ENCODE measurements around the gene PPM1F.
A peak's percentile ranks its signal among the peaks of the same experiment; 100 is the strongest.

PPM1F gene

GRCh38 chr22:21970800-21971617 lies 18.4 kb upstream of the PPM1F start:
- H3K4me3 ChIP-seq (ENCODE audit: low read length): no peak overlapping the region
- DNase-seq (ENCODE audit: low read depth): no peak
- TF ChIP-seq, protein P1, sequence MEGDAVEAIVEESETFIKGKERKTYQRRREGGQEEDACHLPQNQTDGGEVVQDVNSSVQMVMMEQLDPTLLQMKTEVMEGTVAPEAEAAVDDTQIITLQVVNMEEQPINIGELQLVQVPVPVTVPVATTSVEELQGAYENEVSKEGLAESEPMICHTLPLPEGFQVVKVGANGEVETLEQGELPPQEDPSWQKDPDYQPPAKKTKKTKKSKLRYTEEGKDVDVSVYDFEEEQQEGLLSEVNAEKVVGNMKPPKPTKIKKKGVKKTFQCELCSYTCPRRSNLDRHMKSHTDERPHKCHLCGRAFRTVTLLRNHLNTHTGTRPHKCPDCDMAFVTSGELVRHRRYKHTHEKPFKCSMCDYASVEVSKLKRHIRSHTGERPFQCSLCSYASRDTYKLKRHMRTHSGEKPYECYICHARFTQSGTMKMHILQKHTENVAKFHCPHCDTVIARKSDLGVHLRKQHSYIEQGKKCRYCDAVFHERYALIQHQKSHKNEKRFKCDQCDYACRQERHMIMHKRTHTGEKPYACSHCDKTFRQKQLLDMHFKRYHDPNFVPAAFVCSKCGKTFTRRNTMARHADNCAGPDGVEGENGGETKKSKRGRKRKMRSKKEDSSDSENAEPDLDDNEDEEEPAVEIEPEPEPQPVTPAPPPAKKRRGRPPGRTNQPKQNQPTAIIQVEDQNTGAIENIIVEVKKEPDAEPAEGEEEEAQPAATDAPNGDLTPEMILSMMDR (IDR thresholded peaks at IDR 0.05; ENCODE audit: insufficient read depth, low read depth, low read length, missing control alignments): no peak

DNA sequence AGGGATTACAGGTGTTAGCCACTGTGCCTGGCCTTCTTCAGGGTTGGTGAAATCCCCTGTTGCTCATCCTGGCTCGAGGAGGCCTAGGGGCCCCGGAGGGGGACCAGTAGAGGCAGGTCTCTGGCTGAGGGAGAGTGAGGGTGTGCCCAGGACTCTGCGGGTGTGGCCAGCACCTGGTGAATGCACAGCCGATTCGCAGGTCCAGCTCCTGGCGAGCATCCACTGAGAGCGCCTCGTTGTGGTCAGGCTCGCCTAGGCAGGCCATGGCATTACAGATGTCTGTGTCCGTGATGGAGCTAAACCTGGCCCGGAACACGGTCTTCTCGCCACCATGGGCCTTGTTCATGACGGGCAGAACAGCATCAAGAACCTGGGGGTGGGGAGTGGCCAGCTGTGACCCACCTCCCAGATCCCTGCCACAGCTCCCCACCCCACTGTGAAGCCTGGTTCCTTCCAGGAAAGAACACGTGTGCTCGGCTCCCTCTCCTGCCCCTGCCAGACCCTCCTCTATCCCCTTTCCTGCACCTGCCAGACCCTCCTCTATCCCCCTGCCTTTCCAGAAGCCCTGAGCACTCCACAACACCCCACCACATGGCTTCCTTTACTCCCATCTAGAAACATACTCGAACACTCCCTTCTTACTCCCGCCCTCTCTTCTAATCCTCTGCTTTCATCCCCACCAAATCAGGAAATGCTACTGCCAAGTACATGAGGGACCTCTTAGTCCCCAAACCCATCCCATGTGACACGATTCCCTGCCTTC lies 17.6 kb upstream of the PPM1F start:
- TF ChIP-seq, protein P1 (IDR thresholded peaks at IDR 0.05; ENCODE audit: insufficient read depth, low read depth, low read length, missing control alignments): peak; percentile 24
- no peak overlapping the region for H3K4me3 ChIP-seq (ENCODE audit: low read length)
- peak; percentile 74 for DNase-seq (ENCODE audit: low read depth)

- H3K4me3 ChIP-seq (ENCODE audit: low read length): no peak overlapping the region
- no peak for DNase-seq (ENCODE audit: low read depth)
- TF ChIP-seq, protein P1 (IDR thresholded peaks at IDR 0.05; ENCODE audit: insufficient read depth, low read depth, low read length, missing control alignments): no peak
These were observed 15.9 kb upstream of the PPM1F start for GRCh38 chr22:21968452-21969129.

- no peak overlapping the region for H3K4me3 ChIP-seq (ENCODE audit: low read length)
- DNase-seq (ENCODE audit: low read depth): no peak
- TF ChIP-seq, protein P1 (IDR thresholded peaks at IDR 0.05; ENCODE audit: insufficient read depth, low read depth, low read length, missing control alignments): no peak
These were observed 15.1 kb upstream of the PPM1F start for GRCh38 chr22:21967693-21968271.

DNA sequence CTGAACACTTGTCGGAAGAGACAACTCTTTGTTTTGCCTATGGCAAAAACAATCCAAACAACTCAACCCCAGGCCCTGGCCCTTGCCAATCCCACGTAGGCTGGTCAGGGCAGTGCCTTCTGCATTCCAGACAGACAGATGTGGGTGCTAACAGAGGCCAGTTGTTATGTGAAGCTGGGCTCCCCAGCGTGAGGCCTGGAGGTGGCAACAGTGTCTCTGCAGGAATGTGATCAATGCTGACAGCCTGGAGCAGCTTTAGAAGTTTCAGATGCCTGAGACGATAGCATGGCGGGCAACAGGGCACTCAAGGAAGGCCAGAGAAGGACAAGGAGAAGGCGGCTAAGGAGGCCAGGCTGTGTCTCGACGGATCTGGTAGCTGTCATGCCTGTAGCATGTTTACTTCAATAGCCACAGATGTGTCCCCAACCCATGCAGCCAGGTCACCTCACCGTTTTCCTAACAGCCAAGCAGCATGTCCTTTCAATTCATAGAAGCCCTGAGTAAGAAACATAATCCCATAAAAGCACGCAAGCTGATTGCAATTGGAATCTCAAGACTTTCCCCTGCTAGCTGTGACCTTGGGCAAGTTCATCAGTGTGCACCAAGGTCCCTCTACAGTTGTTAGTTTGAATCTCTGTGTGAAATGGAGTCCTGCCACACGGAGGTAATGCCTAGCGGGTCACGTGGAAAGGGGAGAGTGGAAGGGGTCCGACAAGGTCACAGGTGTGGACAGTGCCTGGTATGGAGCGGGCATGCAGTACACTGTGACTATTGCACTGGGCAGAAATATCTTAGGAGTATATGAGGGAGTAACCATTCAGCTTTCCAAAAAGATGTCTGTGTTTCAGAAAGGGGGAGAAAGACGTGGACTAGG lies 14.2 kb upstream of the PPM1F start:
- TF ChIP-seq, protein P1 (IDR thresholded peaks at IDR 0.05; ENCODE audit: insufficient read depth, low read depth, low read length, missing control alignments): no peak
- no peak for DNase-seq (ENCODE audit: low read depth)
- no peak overlapping the region for H3K4me3 ChIP-seq (ENCODE audit: low read length)

DNA sequence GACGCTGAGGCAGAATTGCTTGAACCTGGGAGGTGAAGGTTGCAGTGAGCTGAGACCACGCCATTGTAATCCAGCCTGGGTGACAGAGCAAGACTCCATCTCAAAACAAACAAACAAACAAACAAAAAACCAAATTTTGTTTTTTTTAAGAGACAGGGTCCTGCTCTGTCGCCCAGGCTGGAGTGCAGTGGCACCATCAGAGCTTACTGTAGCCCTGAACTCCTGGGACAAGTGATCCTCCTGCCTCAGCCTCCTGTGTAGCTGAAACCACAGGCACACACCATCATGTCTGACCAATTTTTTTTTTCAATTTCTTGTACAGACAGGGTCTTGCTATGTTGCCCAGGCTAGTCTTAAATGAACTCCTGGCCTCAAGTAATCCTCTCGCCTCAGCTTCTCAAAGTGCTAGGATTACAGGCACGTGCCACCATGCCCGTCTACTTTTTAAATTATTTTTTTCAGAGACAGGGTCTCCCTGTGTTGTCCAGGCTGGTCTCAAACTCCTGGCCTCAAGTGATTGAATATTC lies 13.2 kb upstream of the PPM1F start:
- H3K4me3 ChIP-seq (ENCODE audit: low read length): no peak overlapping the region
- TF ChIP-seq, protein P1 (IDR thresholded peaks at IDR 0.05; ENCODE audit: insufficient read depth, low read depth, low read length, missing control alignments): no peak
- no peak for DNase-seq (ENCODE audit: low read depth)

Measured in epithelial cell of esophagus (primary cell).